Jurkat, Clone E6-1 (cell line): ENCODE data around the gene FRMD4B. TPM values are rescaled to one million over a fixed set of nuclear protein-coding genes. Genes with fewer than 3 reads are reported as not detected.
A peak's percentile ranks its signal among the peaks of the same experiment; 100 is the strongest.

Experiments used
- DNase-seq: peaks from one replicate; pipeline ENCODE4 v3.0.0-alpha.2; 2011; ENCODE audit warnings: low read depth, low spot score
- H3K4me3 ChIP-seq: 2 replicates; pipeline ENCODE4 v1.5.1; 2011; ENCODE audit warnings: mild to moderate bottlenecking, low read length, control low read depth, moderate library complexity
- polyA plus RNA-seq: library from polyadenylated mRNA; unstranded; fragments of >200 nt; gene quantifications from one replicate; pipeline ENCODE4 v1.2.1, GENCODE V29; 2012; ENCODE audit warnings: missing spikeins; ENCODE audit not compliant: insufficient read length, insufficient read depth

The FRMD4B gene
- 9.7 TPM for polyA plus RNA-seq

DNA sequence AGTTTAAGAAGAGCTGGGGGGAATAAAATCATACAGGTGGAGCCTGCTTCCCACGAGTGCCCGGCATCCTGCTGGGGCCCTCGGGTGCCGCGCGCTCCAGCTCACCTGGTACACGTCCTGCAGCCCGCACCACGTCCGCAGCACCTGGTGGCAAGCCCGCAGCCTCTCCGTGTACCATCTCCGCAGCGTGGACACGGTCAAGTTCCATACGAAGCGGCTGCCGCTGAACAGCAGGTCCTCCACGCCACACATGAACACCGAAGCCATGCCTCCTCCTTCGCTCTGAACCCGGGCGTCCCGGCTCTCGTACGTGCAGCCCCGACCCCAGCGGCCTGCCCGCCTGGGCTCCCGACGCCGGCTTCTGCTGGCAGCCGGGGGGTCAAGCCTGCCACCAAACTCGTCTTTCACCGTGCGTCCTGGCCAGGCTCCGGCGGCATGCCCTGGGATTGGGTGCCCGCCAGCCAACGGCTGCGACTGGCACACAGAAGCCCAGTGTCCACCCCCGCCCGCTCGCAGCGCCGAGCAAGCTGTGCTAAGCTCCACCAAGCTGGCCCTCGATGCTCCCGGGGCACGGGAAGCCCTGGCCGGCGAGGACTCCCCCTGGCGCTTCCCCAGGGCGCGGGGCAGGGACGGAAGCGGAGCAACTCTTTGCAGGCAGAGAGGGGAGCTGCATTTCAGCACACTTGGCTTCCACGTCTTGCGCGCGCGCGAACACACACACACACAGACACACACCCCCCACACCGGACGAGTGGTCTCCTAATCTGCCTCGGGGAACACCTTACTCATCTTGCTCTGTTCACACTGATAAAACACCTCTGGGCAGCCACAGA is at the start of gene FRMD4B:
Gene FRMD4B, minus strand, starts transcription at position 366 of the 833 bp plus-strand sequence. Its CDS starts 99 bp downstream, at position 267.
- H3K4me3 ChIP-seq = peak within 1 kb of the TSS; percentile 74

DNA sequence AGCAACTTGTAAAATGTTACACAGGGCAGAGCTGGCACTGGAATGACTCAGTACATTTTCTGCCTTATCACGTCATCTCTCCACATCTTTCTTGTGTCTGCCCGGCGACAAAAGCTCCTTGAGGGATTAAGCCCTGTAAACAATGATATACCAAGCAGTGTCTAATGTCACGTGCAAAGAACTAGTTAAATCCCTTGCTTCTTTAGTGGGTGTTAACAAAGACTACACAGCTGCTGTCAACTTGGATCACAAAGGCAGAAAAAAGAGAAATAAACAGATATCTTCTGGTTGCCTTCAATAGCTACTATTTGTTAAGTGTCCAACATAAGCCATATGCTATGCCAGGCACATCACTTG is 48.1 kb upstream of the FRMD4B start:
- DNase-seq = no peak
- no peak overlapping the region for H3K4me3 ChIP-seq

More for the DNA sequence above, at the start of gene FRMD4B:
- DNase-seq = peak; percentile 47

DNA sequence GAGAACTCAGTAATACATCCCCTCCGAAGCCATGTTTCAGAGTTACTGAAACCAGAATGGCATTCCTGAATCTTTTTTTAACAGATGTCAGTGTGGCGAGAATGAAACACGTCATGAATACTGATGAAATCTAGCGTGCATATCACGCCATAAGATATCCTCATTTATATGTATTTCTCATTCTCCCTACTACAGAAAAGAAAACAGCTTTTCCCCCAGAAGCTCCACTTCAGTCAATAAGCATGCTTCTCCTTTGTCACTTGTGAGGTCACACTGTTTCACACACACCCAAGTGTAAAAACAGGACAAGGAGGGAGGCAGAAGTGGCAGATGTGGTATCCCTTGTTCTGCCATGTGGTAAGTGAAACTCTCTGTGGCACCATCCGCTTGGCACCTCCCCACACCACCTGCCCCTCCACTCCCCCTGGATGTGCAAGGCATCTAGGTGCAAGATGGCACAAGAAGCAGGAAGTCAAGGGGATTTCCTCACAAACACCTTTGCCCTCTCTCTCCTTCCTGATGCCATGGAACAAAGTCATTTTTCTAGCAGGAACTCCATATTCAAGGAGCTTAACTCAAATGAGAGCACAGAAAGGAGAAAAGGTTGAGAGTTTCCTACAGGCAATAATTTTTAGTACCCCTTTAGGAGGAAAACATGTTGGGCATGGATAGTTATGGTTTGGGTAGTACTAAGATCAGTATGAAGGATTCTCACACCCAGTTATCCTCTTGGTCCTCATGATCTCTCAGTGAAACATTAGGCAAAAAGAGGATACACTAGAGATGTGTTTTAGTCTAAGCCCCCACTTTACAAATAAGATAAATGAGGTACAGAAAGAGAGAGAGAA is 47.5 kb upstream of the FRMD4B start:
- H3K4me3 ChIP-seq = no peak overlapping the region
- DNase-seq = no peak

DNA sequence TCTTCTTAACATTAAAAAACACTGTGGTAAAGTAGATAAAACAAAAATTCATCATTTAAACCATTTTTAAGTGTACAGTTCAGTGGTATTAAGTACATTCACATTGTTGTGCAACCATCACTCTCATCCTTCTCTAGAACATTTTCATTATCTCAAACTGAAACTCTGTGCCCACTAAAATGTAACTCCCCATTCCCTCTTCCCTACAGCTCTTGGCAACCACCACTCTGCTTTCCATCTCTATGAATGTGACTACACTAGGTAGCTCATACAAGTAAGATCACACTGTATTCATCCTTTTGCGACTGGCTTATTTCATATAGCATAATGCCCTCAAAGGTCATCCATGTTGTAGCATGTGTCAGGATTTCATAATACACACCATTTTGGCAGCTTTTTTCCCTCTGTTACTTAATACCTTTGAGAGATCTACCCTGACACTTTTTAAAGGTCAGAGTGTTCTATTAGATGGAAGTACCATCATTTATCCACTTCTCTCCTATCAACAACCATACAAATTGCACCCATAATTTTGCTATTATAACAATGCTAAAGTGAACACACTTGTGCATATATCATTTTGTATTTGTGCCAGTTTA is 42.9 kb upstream of the FRMD4B start:
- H3K4me3 ChIP-seq = no peak overlapping the region
- DNase-seq = no peak

DNA sequence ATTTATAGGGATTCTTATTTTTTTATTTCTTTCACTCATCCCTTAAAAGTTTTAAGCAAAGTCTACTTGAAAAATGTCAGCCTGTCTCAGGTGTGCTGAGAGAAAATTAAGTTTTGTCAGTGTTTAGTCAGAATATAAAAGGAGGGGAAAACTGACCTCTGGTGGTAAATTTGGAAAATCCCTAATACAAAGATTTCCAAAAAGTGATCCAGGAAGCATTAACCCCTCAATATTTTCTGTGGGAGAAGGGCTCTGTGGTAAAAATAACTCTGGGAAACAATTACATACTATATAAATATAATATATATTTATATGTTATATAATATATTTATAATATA is 41.0 kb upstream of the FRMD4B start:
- no peak for DNase-seq
- no peak overlapping the region for H3K4me3 ChIP-seq

DNA sequence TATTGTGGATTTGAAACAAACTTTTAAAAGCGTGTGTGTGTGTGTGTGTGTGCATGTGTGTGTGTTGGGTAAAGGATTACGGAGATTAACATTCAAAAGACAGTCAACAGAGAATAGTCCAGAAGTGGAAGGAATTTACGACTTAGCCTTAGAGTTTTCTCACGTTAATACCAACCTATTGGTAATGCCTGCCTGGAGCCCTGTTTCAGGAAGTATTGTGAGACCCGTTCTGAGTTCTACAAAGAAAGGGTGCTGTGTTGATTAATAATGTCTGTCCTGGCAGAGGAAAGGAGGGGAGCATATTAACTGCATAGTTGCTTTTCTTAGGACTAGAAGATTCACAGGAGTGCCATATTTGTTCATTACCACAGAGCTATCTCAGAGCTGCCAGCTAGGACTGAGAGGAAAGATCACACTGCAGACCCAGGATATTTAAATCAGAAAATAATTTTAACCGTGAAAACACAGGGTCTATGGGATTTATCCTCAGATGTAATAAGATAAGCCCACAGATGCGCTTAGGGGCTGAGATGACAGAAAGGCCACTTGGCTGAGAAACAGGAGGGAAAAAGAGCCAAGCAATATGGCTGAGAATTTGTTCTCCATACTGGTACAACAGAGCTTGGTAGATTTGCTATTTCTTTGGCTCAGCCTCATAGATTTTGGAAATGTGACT is 40.5 kb upstream of the FRMD4B start:
- H3K4me3 ChIP-seq = no peak overlapping the region
- no peak for DNase-seq

DNA sequence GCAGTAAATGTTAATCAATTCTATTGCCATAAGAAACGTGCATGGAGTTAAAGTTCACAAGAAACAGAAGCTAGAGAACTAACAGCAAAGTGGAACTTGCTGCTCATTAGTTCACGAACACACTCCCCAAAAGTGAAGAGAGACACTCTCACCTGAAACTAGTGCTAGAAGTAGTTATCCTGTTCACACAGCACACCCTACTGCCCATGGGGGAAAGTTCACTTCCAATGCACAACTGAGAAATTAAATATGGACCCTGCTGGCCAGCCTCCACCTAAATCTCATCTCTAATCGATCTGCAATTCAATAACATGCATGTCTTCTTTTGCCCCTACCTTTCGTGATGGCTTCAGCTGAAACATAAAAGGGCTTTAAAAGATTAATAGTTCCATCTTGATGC is 39.4 kb upstream of the FRMD4B start:
- H3K4me3 ChIP-seq = no peak overlapping the region
- DNase-seq = peak; percentile 41

DNA sequence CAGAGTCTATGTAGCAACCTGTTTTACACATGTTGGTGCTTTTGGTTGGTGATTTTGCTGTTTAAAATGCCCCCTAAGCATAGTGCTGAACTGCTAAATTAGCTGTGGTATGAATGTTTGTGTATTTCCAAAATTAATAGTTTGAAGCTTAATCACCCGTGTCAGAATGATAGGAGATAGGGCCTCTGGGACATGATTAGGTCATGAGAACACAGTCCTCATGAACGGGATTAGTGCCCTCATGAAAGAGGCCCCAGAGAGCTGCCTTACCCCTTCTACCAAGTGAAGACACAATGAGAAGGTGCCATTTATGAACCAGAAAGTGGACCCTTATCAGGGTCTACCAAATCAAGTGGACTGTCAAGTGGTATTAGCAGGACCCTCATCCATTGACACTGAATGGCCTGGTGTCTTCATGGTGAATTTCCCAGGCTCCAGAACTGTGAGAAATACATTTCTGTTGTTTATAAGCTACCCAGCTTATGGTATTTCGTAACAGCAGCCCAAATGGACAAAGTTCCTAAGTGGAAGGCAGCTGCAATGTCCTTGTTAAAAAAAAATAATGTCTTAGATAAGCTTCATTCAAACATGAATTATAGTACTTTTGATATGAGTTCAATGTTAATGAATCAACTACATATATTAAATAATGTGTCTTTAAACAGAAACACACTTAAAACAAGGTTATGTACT is 37.7 kb upstream of the FRMD4B start:
- H3K4me3 ChIP-seq = no peak overlapping the region
- no peak for DNase-seq

DNA sequence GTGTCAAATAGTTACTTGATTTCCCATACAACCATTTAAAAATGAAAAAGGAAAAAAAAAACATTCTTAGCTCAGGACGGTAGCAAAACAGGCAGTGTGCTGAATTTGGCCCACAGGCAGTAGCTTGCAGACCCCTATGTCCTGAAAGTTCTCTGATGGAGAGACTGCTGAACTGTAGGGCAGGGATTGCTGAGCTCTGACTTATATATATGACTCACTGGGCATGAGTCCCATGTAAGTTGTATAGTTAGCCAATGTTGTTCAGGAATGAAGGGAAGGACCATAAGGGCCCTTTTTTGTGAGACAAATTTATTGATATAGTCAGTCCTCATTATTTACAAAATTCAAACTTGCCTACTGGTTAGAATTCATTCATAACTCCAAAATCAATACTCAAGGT is 36.9 kb upstream of the FRMD4B start:
- no peak overlapping the region for H3K4me3 ChIP-seq
- no peak for DNase-seq

DNA sequence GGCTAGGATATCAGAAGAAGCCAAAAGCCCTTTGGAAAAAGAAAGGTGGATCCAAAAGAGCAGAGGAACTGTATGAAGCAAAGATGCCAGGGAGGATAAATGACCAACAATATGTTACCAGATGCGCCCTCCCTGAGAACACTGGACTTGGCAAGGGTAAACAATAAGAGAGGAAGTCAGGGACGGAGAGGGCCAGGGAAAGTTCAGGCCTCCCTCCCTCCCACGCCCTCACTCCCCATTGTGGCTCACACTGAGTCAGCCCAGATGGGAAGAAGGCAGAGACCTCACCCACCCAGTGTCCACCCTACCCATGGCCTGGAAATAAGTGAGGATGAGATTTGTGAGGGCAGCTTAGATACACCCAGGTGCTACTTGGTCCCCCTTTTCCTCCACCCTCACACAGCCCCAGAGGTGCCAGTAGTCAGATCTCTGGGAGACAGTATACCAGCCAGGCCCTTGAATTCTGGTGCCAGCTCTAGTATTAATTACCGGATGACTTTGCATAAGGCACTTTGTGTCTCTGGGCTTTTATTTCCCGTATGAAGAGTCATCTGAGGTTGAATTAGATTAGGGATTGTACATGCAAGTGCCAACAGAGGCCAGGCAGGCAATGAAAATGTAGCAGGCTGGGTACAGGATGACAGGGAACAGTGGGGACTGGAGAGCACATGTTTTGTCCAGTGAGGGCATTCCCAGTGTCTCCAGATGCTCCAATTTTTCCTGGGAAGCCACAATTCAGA is 35.1 kb upstream of the FRMD4B start:
- no peak for DNase-seq
- no peak overlapping the region for H3K4me3 ChIP-seq

DNA sequence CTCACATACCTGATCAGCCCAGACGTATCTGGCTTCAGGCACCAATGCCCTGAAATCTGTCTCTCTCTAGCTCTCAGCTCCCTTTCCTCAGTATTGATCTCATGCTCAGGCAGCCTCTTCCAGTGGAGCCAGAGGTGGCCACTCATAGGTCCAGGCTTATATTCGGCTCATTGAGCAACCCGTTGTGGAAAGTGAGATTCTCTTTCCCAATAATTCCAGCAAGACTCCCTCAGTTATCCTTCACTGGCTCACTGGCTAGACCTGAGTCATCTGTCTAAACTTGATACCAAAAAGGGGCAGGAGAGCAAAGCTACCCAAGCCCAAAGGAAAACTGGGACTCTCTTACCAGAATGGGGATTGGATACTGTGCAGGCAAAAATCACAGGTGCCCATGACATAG is 33.4 kb upstream of the FRMD4B start:
- no peak overlapping the region for H3K4me3 ChIP-seq
- no peak for DNase-seq

DNA sequence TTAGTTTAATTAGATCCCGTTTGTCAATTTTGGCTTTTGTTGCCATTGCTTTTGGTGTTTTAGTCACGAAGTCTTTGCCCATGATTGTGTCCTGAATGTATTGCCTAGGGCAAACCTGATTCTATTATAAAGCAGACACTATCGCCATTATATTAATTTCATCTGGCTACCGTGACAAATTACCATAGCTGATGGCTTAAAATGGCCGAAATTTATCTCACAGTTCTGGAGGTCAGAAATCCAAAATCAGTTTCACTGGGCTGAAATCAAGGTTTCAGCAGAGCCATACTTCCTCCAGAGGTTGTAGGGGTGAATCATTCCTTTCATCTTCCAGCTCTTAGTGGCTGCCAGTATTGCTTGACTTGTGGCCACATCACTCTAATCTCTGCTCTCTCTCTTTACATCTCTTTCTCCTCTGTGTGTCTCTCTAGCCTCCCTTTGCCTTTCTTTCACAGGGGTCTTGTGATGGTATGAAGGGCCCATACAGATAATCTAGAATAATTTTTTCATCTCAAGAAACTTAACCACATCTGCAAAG is 31.7 kb upstream of the FRMD4B start:
- H3K4me3 ChIP-seq = no peak overlapping the region
- no peak for DNase-seq

DNA sequence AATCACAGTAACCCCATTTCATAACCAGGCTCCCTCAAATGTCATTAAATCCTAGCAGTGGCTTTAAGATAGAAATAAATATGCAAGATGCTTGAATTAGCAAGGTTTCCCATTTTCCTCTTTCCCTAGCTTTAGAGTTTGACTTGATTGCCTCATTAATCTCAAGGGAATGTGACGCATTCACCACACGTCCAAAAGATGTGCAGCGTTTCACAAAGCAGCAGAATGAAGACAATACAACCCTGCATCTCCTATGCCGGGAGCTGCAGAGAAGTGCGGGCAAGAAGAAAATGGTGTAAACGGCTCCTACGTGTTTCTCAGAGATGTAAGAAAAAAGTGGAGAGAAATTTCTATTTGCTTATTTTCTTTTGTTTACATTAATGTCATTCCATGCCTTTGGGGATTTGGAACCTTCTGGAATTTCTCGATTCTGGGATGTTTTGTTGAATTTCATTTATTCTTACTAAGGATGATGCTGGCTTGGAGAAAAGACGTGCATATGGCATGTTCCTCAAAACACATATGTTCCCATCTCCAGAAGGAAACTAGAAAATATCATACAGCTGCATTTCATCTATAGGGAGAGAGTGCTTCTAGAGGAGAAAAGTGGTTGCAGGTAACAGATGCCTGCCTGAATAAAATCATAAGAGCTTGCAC is 27.8 kb upstream of the FRMD4B start:
- no peak for DNase-seq

DNA sequence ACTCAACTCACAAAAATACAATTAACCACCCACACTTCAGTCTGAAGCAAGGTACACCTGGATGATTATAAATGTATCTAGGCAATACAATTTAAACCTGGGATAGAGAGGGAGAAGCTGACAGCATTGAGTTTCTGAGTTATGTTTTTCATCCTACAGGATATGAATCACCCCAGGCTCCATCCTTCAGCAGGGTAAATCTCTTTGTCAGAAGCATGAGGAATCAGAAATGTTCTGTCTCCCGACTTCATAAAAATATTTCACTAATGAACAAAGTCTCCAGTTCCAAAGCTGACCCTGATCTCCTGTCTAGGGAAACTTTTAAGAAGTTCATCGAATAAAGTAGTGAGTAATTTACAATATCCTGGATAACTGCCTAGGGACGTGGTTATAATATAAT is 25.5 kb upstream of the FRMD4B start:
- H3K4me3 ChIP-seq = no peak overlapping the region
- no peak for DNase-seq

More for the DNA sequence above, 27.8 kb upstream of the FRMD4B start:
- no peak overlapping the region for H3K4me3 ChIP-seq

DNA sequence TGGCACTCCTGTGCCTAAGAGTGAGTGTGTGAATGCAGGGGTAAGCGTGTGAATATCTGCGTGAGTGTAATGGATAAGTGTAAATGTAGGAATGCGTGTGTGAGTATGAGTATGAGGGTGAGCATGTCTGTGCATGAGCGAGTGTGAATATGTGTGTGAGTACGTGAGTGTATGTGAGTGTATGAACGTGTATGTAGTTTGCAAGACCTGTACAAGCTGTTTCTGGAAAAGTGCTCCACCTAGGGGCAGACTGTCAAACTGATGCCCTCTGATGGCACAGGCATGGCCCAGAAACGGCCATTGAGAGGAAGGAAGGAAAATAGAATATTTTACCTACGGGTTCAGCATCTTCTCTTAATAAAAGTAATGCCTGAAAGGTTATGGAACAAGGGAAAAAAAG is 24.4 kb upstream of the FRMD4B start:
- H3K4me3 ChIP-seq = no peak overlapping the region
- peak; percentile 77 for DNase-seq

DNA sequence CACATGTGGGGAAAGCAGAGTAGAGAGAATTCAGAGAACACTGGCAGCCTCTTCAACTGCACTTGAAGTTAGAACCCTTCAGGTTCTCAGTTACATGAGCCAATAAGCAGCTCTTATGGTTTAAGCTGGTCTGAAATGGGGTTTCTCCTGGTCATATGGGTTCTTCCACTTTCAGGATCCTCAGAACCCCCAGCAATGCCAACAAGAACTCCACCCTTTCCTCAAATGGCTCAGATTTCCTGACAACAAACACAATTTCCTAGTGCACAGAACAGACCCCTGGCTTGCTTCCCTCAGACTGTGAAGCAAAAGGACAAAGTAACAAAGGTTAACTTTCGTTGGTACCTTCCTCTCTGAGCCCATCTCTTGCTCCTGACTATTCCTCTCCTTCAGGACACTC is 23.9 kb upstream of the FRMD4B start:
- no peak for DNase-seq

DNA sequence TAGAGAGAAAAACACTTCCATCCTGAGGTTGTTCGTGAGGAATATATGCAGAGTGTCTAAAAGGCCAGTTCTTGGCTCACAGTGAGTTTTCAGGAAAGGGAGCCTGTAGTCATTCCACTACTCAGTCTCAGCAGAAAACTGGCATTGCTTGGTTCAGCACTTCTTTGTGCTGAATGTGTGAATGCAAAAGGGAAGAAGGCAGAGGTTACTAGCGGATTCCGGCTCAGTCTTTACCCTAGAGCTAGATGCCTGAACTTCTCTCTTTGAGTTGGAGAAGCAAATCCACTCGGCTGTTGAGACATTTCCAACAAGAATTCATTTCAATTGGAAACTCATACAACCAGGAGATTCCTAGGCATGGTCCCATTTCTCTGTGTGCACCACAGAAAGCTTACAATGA is 23.1 kb upstream of the FRMD4B start:
- H3K4me3 ChIP-seq = no peak overlapping the region
- DNase-seq = no peak

More for the DNA sequence above, 23.9 kb upstream of the FRMD4B start:
- no peak overlapping the region for H3K4me3 ChIP-seq

DNA sequence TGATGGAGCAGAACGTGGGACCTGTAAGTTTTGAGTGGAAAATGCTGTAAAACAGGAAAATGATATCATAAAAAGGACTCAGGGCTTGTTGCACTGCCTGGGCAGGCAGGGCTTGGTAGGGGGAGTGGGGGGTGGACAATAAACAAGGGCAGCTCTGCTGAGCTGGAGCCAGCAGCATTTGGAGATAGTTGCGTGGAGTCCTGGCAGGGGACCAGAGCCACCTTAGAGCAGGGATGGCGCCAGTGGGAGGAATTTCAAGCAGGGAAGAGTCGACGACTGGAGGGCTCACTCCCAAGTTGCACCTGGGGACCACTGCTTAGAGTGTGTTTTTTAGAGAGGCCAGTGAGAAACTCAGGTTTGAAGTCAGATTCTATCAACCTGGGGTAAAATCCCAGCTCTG is 22.7 kb upstream of the FRMD4B start:
- H3K4me3 ChIP-seq = no peak overlapping the region
- no peak for DNase-seq
